Loucy (cell line): Measurements from ENCODE around the gene FAM81A.

Source experiments
- EZH2phosphoT487 ChIP-seq: fragments of 200-600 bp; IDR thresholded peaks from 2 replicates; pipeline ENCODE4 v1.6.1; 2018; ENCODE audit warnings: antibody characterized with exemption, mild to moderate bottlenecking, moderate library complexity, borderline replicate concordance
- TF ChIP-seq, protein P1 (sequence below): fragments of 200-600 bp; sonication (generic); conservative IDR thresholded peaks from 2 replicates; pipeline ENCODE4 v1.5.1; 2014; ENCODE audit warnings: mild to moderate bottlenecking, antibody characterized with exemption, low read length

- TF ChIP-seq, protein P1, sequence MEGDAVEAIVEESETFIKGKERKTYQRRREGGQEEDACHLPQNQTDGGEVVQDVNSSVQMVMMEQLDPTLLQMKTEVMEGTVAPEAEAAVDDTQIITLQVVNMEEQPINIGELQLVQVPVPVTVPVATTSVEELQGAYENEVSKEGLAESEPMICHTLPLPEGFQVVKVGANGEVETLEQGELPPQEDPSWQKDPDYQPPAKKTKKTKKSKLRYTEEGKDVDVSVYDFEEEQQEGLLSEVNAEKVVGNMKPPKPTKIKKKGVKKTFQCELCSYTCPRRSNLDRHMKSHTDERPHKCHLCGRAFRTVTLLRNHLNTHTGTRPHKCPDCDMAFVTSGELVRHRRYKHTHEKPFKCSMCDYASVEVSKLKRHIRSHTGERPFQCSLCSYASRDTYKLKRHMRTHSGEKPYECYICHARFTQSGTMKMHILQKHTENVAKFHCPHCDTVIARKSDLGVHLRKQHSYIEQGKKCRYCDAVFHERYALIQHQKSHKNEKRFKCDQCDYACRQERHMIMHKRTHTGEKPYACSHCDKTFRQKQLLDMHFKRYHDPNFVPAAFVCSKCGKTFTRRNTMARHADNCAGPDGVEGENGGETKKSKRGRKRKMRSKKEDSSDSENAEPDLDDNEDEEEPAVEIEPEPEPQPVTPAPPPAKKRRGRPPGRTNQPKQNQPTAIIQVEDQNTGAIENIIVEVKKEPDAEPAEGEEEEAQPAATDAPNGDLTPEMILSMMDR = no peak
- TF ChIP-seq EZH2phosphoT487 = no peak
Measured at GRCh38 chr15:59549301-59550185, 111.6 kb downstream of the FAM81A start.
